NCI-H2029 (cell line): ENCODE results near the gene ZNF716.
"Not testable (repeated sequence)": the region's sequence is repeated elsewhere in the genome, so short reads cannot be mapped to it uniquely, and the experiment has no call there.

Experiments used
- DNase-seq: peaks from one replicate; lab custom pipeline; 2025; lab: John Stamatoyannopoulos, UW

Gene ZNF716

DNA sequence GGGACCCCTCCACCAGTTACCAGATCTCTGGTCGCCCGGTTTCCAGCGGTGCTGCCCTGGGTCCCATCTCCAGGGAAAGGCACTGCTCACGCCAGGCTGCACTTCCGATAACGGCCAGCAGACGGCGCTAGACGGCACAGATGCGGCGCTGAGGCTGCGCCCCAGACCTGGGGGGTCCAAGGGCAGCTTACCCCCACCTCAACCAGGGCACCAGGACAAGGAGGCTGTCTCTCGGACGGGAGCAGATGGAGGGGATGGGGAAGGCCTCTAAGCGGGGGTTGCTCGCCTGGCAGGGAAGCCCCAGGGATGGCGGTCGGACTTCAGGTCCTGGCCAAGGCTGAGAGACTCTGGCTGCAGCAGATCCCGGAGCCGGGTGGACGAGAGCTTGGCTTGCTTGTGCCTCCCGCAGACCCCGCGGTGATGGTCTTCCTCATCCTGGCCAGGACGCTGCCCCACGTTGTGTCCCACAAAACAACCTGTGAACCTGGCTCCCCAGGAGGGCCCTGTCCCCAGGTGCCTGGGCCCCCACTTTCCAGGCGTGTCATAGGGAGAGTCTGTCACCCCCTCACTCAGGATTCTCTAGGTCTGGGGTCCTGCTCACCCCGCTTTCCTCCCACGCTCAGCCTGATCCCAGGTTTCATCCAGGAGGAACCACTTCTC is 23.9 kb upstream of the ZNF716 start:
- no peak for DNase-seq

DNA sequence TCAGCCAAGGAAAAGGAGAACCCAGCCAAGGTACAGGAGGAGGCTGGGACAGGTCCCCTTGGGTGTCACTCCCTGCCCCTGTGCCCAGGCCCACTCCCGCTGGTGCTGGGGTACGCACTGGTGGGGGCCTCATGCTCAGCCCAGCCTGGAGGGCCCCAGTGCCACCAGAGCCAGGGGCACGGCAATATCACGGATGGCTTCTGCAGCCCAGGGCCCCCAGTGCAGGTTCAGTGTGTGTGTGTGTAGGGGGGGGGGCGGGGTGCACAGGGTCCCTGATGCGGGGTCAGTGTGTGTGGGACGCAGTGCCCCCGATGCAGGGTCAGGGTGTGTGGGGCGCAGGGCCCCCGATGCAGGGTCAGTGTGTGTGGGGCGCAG is 23.4 kb upstream of the ZNF716 start:
- no peak for DNase-seq

DNA sequence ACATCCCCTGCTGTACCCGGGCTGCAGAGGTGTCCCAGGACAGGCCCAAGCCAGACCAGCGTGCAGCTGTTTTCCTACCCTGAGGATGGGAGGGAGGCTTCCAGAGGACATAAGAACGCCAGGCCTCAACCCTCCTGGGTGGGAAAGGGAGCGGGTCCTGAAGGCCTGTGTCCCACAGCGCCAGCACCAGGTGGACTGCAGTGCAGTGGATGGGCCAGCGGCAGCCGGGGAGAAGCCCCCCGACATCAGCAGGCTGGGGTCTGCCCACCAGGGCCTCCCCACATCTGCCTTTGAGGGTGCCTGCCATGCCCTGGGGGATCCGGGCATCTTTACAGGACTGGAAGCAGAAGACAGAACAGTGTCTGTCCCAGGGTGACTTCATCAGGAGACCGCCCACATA is 22.8 kb upstream of the ZNF716 start:
- DNase-seq: no peak

GRCh38 chr7:57427594-57427993 is 22.4 kb upstream of the ZNF716 start:
- no peak for DNase-seq

- DNase-seq: no peak
These were observed 17.4 kb upstream of the ZNF716 start for GRCh38 chr7:57432583-57432982.

DNA sequence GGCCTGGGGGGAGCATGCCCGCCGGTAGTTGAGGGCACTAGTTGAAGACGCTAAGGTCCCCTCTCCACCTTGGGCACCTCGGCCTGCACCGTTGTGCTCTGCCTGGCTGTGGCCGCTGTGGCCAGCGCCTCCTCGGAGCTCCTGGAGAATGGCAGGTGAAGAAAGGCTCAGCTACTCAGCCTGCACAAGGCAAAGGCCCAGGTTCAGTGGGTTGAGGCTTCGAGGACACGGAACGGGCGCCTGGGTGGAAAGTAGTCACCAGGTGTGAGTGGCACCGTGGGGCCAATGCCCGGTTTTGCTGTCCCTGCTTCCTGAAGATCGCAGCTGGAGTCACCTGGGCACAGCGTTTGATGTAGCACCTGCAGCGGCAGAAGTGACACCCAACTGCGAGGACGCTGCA is 12.4 kb upstream of the ZNF716 start:
- no peak for DNase-seq

DNA sequence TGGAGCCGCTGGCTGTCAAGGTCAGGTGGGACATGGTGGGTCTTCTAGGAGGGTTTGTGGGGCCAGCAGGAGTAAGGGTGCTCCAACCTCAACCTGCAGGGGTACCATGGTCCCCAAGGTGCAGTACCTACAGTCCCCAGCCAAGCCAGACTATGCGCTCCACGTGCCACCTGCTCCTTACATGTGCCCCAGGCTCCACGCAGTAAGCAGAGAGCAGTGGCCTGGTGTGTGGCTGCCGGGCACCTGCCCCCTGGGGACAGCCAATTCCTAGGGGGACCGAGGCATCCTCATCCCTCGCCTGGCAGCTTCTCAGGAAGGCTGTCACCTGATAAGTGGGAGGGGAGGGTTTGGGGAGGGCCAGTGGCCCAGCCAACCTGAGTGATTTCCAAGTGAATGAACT is 11.7 kb upstream of the ZNF716 start:
- no peak for DNase-seq

DNA sequence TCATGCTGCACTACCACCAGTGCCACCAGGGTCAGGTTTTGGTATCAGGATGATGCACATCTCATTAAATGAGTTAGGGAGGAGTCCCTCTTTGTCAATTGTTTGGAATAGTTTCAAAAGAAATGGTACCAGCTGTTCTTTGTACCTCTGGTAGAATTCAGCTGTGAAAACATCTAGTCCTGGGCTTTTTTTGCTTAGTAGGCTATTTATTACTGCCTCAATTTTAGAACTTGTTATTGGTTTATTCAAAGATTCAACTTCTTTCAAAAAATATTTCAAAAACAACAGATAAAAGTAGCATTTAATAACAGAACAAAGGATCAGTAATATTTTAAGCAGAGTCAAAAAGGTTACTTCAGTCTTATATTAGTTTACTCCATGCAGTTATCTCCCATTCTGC is 6.4 kb upstream of the ZNF716 start:
- no peak for DNase-seq

DNA sequence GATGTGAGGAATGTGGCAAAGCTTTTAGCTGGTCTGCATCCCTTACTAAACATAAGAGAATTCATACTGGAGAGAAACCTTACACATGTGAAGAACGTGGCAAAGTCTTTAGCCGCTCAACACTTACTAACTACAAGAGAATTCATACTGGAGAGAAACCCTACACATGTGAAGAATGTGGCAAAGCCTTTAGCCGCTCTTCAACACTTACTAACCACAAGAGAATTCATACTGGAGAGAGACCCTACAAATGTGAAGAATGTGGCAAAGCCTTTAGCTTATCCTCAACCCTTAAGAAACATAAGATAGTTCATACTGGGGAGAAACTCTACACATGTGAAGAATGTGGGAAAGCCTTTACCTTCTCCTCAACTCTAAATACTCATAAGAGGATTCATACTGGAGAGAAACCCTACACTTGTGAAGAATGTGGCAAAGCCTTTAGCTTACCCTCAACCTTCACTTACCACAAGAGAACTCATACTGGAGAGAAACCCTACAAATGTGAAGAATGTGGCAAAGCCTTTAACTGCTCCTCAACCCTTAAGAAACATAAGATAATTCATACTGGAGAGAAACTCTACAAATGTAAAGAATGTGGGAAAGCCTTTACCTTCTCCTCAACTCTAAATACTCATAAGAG is 19.3 kb downstream of the ZNF716 start:
- not testable (repeated sequence) for DNase-seq

GRCh38 chr7:57480304-57480703 is 30.3 kb downstream of the ZNF716 start:
- DNase-seq: not testable (repeated sequence)

DNA sequence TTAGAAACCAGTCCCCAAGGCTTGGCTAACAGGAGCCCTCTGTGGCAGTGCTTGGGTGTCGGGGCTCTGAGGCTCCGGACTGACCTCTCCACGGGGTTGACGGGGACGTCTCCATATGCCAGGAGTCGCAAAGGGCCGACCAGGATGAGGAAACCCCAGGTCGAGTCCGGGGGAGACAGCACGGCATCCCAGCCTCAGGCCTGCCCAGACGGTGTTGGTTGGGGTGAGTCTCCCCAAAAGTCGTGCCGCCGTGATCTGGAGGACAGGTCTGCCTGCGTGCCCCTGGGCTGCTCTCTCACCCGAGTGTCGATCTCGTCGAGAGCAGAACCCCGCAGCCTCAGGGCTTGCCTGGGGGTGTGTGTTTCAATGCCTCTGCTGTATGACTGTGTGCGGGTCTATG is 35.0 kb downstream of the ZNF716 start:
- DNase-seq: not testable (repeated sequence)

DNA sequence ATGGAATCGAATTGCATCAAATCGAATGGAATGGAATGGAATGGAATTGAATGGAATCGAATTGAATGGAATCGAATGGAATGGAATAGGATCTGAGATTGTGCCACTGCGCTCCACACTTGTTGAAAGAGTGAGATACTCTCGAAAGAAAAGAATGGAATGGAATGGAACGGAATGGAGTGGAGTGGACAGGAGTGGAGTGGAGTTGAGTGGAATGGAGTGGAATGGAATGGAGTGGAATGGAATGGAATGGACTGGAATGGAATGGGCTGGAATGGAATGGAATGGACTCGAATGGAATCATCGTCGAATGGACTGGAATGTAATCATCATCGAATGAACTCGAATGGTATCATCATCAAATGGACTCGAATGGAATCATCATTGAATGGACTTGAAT is 38.0 kb downstream of the ZNF716 start:
- DNase-seq: no peak

DNA sequence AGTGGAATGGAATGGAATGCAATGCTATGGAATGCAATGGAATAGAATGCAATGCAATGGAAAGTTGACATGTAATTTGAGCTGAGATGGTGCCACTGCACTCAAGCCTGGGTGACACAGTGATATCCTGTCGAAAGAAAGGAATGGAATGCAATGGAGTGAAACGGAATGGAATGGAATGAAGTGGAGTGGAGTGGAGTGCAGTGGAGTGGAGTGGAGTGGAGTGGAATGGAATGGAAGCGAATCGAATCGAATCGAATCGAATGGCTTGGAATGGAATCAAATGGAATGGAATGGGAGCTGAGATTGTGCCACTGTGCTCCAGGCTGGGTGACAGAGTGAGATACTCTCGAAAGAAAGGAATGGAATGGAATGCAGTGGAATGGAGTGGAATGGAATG is 45.1 kb downstream of the ZNF716 start:
- not testable (repeated sequence) for DNase-seq

DNA sequence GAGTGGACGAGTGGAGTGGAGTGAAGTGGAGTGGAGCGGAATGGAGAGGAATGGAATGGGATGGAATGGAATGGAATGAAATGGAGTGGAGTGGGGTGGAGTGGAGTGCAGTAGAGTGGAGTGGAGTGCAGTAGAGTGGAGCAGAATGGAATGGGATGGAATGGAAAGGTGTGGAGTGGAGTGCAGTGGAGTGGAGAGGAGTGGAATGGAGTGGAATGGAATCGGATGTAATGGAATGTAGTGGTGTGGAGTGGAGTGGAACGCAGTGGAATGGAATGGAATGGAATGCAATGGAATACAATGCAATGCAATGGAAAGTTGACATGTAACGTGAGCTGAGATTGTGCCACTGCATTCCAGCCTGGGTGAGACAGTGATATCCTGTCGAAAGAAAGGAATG is 46.4 kb downstream of the ZNF716 start:
- no peak for DNase-seq

- no peak for DNase-seq
These were observed 55.2 kb downstream of the ZNF716 start for GRCh38 chr7:57505176-57505575.
